Activated CD8-positive, alpha-beta memory T cell treated with anti-CD3 and anti-CD28 coated beads, Interleukin-2, amount 50 U/mL, for 1 hour (primary cell): ENCODE measurements around the gene PTOV1.

ENCODE experiments used
- DNase-seq: peaks from one replicate; pipeline ENCODE4 v3.0.0-alpha.2; 2020; ENCODE audit errors: extremely low read depth

PTOV1 gene

DNA sequence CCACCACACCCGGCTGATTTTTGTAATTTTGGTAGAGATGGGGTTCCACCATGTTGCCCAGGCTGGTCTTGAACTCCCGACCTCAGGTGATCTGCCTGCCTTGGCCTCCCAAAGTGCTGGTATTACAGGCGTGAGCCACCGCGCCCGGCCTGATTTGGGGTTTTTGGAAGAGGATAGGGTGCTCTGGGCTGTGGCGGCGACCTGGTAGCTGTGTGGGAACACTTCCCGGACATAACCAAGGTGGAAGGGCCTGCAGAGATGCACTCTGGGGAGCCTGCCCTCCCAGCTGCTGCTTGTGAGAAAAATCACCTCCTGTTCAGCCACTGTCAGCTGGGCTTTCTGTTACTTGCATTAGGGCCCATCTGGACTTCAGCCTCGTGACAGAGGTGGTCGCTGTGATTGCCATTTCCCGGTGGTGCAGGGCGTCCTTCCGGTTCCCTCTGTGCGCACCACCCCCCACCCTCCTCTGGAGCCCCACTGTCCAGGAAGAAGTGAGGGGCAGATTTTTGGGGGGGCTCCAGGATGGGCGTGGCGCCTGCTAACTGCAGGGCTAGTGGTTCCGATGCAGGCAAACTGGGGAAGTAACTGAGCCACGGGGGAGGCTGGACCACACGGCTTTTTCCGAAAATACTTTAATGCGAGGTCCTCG, 38.2 kb downstream of the PTOV1 start:
- no peak for DNase-seq

DNA sequence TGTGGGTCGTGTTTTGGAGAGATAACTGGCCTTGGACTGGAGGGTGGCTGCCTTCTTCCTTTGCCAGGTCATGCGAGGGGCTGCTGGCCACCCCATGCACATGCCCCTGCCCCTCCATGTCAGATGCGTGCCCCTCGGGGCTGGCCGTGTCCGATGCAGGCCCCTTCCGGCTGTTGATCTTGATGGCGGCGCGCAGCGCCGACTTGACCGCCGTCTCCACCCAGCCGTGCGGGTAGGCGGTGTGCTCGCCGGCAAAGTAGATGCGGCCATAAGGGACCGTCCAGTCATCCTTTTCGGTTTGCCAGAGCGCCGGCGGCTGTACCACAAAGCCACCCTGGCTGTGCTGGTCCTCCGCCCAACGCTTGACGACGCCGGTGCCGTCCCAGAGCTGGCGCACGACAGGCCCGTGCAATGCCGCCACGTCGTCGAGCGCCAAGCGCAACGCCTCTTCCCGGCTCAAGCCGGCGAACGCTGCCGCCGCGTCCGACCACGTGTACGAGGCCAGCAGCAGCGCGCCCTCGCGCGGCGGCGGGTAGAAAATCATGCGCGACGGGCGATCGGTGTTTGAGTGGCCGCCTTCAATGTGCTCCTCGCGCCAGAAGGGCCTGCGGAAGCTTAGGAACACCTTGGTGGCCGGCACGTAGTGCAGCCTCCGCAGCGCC, 38.9 kb downstream of the PTOV1 start:
- DNase-seq: no peak

DNA sequence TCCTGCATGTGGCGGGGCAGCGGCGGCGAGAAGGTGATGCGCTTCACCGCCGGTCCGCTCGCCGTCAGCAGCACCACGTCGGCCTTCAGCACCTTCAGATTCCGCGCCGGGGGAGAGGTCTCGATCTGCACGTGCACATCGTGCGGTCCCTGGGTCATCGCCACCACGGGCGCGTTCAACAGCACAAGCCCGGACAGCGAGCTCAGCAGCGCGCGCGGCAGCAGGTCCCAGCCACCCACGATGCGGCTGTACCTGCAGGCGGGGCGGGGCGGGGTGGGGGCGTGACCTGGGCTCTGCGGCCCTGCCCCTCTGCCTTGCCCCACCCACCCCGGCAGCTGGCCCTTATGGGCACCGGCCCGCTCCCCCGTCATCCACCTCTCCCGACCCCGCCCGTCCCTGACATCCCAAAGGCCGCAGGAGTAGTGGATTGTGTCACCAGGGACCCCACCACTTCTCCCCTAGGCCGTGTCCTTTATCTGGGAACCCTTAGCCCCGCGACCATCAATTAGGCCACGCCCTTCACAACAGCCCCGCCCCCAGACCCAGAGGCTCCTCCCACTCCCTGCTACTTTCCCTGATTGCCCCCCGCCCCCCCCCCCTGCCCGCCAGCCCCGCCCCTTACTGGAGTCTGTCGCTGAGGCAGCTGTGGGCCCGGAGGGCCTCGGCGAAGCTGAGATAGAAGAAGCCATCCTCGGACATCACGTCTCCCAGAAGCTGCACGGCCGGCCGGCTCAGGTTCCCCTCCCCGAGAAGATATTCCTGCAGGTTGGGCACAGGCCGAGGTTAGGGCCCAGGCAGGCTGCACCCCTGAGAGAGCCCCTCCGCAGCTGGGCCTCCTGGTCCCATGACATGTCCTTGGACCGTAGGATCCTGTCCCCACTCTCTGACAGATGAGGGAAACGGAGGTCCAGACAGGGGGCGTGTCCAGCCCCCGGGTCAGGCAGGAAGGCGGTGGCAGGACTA, 39.7 kb downstream of the PTOV1 start:
- DNase-seq: no peak

DNA sequence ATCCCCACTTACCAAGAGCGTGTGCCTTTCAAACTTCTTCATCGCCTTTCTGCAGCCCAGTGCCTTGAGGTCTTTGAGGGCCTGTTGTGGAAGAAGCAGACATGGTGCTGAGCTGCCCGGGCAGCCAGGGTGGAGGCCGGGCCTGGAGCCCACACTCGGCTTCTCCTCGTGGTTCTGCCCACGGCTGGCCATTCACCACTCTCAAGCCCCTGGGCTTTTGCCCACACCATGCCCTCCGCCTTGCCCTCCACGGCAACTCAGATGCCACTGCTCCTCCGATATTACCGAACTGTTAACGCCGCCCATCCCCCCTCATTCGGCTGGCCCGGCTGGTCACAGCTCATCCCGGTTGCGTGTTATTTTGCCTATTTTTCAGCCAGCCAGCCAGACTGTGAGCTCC, 40.4 kb downstream of the PTOV1 start:
- no peak for DNase-seq

DNA sequence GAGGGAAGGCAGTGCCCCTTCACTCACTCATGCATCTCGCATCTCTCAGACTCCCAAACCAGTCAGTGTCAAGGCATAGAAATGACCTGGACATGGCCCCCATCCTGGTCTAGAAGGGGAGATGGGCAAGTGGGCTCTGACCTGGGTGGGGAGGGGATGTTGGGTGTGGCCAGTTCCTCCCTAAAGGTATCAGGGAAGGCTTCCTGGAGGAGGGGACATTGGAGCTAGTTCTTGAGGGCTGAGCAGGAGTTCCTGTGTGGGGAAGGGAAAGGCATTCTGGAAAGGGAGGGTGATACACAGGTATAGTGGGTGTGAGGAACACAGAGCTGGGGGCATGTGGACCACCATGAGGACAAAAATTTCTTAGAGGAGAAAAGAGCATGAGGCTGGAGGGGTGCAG, 41.8 kb downstream of the PTOV1 start:
- no peak for DNase-seq

DNA sequence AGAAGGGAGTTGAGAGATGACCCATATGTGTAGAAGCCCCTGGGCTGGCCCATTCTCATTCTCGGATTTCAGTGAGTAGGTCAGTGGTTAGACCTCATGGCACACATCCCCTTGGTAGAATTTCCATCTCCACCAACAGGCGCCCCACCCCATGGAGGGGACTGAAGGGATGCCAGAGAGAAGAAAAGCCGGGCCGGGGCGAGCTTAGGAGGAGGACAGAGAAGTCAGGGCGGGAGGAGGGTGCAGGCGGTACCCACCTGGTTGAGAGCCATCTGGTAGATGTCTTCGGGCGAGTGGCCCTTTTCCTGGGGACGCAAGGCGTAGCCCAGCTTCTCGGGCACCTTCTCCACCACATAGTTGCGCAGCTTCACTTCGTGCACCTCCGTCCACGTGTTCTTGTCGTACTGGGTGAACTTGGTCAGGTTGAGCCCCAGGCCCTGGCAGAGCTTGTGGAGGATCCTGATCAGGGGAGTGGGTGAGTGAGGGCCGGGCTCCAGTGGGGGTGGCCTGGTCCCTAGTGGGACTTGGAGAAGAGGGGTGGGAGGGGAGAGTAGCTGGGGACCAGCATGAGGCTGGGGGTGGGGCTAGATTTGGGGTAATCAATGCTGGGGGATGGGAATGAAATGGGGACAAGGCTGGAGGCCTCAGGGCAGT, 43.2 kb downstream of the PTOV1 start:
- DNase-seq: no peak

DNA sequence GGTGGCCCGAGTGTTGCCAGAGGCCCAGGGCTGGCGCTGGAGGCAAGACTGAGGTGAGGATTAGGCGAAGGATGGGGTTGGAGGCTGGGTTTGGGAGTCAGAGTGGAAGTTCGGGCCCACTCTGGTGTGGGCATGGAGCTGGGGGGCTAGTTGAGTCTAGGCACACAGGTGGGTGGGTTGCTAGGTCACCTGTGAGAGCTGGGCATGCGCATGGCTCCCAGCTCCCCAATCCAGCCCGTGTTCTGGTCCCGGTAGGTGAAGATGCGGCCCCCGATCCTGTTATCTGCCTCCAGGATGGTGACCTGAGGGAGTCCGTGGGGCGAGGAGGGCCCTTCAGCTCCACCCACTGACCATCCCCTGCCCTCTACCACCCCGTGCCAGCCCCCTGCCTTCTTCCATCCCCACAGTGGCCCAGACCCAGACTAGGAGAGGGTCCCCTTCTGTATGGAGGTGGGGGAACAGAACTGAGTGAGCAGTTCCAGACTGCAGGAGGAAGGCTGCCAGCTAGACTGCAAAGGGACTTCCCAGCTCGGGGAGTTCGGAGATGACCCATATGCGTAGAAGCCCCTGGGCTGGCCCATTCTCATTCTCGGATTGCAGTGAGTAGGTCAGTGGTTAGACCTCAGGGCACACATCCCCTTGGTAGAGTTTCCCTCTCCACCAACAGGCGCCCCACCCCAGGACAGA, 44.1 kb downstream of the PTOV1 start:
- DNase-seq: no peak

DNA sequence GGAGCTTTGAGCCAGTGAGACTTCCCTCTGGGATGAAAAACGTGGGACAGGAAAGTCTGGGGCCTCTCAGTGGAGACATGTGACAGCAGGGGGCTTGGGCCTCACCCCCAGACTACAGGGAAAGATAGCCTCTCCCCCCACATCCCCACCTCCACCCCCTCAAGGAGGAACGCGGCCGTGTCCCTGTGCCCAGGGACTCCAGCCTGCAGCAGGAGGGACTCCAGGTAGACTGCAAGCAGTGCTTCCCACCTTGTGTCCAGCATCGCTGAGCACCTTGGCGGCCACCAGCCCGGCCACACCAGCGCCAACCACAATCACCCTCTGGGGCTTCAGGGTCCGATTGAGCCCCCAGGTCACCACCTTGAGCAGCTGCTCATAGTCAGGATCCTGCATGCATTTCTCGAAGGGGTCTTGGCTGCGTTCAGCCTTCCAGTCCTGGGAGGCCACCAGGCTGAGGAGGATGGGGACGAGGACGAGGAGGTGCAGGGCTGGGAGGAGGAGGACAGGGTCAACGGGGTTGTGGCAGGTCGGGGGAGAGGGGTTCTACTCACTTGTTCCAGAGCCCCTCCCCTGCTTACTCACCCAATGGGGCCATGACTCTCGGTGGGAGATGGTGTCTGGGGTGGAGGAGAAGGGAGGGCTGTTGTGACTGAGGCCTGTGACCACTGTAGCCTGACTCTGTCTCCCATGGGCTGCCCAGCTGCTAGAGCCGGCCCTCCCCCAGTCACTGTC, 44.8 kb downstream of the PTOV1 start:
- DNase-seq: no peak

DNA sequence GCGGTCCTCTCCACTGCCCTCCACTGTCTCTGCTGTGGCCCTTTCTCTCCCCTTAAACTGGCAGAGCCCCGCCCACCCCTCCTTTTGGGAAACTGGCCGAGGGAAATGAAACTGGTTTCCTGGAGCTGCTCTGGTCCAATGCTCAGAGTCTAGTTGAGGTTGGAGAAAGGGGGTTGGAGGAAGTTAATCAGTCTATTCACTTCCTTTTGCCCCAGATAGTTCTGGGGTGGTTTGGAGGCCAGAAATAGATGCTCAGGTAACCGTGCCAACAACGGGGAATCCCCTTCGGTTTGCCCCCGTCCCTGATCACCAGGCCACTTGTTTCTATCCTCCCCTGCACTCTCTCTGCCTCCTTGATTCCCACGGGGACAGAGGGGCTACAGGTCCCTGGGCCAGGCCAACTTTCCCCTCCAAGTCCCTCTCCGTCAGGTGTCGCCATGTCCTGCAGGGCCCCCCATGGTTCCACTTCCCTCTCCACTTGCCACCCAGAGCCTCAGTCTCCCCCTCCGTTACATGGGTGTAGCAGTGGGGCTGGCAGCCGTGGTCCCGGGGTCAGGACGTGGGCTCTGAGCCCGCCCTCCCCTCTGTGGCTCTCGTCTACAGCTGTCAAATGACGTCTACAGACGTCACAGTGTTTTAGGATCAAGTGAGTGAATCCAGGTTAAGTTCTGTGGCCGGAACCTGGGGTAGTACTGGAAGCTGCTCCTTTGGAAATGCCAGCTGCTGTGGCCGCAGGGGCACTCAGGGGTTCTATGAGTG, 46.1 kb downstream of the PTOV1 start, which contains the start of gene IL4I1:
IL4I1 (minus strand) TSS at position 25 of the 759 bp plus-strand sequence. CDS start 727 bp downstream, outside the sequence.
- DNase-seq: peak; percentile 28

DNA sequence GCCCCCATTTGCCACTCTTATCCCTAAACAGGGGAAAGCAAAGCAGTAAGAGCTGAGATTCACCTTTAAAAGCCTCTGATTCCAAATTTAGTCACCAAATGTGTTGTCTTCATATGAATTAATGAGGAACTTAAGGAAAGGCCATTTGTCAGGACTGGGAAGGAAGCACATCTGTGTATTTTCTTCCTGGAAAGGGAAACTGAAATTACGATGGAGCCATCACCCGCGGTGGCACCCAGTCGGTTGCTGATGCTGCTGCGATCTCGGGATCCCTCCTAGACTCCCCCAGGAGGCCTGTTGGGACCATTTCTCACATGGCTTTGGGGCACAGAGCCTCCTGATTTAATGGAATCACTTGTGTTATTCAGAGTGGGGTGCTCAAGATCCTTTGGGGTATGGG, 53.2 kb downstream of the PTOV1 start:
- no peak for DNase-seq

DNA sequence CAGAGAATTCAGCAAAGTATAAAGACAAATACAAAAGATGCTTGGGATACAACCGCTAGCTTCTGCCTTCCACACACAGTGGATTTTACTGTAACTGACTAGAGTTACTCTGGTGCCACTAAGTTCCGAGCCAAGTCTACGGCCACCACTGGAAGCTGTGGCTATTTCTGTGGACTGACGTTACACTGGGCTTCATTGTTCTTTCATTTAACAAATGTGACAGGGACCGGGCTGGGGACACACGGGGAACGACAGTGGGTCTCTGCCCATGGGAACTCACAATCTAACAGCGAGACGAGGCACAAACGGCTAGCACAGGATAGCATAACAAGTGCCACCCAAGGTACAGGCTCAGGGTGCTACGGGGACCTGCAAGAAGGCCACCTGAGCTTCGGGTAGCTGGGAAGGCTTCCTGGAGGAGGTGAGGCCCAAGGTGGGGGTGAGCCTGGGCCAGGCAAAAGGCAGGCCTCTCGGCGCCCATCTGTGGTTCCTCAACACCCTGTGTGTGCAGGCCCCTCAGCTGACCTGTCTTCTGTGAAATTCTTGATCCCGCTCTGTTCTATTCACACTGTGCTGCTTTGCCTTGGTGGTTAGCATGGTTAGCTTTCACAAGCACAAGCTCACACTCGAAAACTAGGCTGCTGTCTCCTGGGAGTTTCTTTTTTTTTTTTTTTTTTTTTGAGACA, 56.1 kb downstream of the PTOV1 start:
- DNase-seq: no peak

DNA sequence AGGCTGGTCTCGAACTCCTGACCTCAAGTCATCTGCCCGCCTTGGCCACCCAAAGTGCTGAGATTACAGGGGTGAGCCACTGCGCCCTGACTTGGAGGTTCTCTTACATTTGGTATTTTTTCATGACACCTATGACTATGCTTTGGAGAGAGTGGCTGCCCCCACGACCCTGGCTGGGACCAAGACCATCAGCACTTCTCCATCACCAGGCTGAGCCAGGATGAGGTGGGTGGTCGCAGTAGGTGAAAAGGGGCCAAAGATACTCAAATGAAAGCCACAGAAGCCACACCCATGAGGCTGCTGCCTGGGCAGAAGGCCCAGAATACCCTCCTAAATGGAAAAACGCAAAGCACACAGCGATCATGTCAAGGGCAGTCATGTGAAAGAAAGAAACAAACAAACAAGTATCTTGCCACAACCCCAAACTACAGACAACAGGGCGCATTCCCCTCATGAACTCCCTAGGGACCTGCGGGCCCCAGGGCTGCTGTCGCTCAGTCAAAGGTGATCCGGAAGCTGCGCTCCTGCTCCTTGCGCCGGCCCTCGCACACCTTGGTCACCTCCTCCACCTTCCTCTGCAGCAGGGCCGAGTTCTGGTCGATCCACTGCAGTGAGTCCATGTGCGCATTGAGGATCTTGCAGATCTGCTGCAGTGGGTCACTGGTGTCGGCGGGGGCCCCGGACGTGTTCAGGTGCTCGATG, 56.9 kb downstream of the PTOV1 start:
- DNase-seq: no peak

DNA sequence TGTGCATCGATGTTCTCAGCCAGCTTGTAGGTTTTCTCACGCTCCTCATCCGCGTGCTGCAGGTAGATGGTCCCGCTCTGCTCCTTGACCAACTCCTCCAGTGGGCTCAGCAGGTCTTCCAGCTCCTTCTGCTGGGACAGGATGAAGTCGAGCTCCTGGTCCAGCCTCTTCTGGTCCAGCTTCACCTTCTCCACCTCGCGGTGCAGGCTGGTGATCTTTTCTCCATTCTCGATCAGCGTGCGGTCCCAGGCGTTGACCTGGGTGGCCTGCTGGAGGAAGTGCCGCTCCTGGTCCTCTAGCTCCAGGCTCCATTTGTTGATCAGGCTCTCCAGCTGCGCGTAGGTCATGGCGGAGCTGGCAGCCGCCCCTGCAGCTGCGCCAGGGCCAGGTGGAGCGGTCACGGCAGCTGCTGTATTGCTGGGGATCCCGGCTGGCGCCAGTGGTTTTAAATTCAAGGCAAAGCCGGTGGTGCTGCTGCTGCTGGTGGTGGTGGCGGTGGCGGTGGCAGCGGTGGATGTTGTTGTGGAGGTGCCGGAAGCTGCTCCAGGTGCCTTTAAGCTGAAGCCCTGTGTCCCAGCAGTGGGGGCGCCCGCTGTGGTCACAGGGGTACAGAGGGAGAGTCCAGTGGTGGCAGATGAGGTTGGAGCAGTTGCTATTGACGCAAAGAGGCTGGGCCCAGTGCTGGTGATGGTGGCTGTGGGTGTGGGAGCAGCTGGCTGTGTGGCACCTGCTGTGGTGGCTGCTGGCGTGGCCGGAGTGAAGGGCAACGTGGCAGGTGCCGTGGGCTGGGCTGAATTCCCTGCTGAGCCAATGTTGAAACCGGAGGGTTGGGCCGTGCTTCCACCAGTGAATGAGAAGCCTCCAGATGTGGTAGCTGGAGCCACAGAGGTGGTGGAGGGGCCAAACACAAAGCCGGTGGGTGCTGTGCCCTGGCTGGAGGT, 57.8 kb downstream of the PTOV1 start:
- no peak for DNase-seq

DNA sequence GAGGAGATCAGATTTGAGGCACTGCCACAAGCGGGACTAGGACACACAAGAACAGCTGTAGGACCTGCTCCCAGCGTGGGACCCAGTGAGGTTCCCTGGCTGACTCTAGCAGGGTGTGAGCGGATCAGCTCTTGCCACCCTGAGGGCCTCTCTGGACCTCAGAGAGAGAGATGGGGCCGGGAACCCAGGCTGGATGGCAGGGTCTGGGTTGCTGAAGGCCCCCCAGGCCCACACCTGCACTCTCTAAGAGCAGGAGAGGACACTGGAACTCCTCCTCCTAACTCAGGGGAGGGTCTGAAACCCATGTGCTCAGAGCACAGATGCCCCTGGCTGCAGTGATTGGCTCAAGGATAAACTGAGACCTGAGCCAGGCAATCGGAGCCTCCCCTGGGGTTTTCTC, 59.2 kb downstream of the PTOV1 start:
- no peak for DNase-seq
